Activated CD4-positive, CD25-positive, alpha-beta regulatory T cell treated with anti-CD3 and anti-CD28 coated beads, Interleukin-2, amount 50 U/mL, for 16 hours (primary cell): ENCODE data around the gene LKAAEAR1.
"Not testable (repeated sequence)": the region's sequence is repeated elsewhere in the genome, so short reads cannot be mapped to it uniquely, and the experiment has no call there.

Source experiments
- DNase-seq: peaks from one replicate; pipeline ENCODE4 v3.0.0-alpha.2; 2020; ENCODE audit warnings: low read depth, low spot score

The LKAAEAR1 gene, protein sequence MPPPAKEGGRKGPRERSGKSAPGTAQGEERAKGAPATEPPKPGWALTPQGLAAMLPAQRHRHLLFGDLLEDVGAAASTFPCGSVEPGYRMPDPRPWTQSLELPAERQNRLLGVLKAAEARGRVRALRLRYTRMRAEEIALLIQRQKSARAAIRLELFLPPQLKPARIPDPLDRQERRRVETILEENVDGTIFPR

GRCh38 chr20:64083804-64084684, at the start of gene LKAAEAR1:
Gene LKAAEAR1, minus strand, starts transcription at chr20:64084398. Its CDS starts 179 bp downstream, at chr20:64084219.
- DNase-seq: no peak

DNA sequence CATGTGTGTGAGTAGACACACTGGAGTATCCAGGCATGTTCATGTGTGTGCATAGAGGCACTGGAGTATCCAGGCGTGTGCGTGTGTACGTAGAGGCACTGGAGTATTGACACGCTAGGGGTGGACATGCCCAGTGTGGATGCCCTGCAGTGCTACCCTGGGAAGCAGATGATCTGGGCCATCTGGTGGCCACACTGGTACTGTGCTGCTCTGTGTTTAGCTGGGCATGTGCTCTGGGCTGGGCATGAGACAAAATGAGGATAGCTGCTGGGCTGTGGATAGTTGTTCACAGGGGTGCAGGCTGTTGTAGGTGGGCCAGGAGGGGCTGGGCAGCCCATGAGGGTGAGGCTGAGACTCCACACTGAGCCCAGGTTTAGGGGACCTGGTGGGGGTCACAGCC, 47.2 kb upstream of the LKAAEAR1 start:
- no peak for DNase-seq

GRCh38 chr20:64130876-64131275, 46.7 kb upstream of the LKAAEAR1 start:
- no peak for DNase-seq

DNA sequence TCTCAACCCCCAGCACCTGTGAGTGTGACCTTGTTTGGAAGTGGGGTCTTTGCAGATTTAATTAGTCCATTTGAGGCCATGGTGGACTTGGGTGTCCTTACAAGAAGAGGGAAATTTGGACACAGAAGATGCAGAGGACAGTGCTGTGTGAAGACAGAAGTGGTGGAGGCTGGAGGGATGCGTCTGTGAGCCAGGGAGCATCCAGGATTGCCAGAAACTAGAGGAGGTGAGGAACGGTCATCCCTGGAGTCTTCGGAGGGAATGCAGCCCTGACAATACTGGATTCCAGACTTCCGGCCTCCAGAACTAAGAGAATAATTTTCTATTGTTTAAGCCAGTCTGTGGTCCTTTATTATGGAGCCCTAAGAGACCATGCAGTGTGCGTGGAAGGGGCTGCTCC, 46.1 kb upstream of the LKAAEAR1 start:
- DNase-seq: no peak

GRCh38 chr20:64129146-64129782, 45.1 kb upstream of the LKAAEAR1 start:
- no peak for DNase-seq

DNA sequence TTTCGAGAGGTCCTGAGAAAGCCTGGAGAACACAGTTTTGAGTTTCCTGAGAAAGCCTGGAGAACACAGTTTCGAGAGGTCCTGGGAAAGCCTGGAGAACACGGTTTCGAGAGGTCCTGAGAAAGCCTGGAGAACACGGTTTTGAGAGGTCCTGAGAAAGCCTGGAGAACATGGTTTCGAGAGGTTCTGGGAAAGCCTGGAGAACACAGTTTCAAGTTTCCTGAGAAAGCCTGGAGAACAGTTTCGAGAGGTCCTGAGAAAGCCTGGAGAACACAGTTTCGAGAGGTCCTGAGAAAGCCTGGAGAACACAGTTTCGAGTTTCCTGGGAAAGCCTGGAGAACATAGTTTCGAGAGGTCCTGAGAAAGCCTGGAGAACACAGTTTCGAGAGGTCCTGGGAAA, 39.3 kb upstream of the LKAAEAR1 start:
- not testable (repeated sequence) for DNase-seq

GRCh38 chr20:64122927-64123326, 38.7 kb upstream of the LKAAEAR1 start:
- DNase-seq: not testable (repeated sequence)

DNA sequence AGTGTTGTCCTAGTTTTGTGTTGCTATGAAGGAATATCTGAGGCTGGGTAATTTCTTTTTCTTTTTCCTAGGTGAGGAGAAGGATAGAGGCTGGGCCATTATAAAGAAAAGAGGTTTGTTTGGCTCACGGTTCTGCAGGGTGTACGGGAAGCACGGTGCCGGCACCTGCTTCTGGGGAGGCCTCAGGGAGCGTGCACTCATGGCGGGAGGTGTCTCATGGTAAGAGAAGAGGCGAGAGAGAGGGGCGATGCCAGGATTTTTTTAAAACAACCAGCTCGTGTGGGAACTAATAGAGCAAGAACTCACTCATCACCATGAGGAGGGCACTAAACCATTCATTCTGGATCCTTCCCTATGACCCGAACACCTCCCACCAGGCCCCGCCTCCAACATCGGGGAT, 37.4 kb upstream of the LKAAEAR1 start:
- no peak for DNase-seq

DNA sequence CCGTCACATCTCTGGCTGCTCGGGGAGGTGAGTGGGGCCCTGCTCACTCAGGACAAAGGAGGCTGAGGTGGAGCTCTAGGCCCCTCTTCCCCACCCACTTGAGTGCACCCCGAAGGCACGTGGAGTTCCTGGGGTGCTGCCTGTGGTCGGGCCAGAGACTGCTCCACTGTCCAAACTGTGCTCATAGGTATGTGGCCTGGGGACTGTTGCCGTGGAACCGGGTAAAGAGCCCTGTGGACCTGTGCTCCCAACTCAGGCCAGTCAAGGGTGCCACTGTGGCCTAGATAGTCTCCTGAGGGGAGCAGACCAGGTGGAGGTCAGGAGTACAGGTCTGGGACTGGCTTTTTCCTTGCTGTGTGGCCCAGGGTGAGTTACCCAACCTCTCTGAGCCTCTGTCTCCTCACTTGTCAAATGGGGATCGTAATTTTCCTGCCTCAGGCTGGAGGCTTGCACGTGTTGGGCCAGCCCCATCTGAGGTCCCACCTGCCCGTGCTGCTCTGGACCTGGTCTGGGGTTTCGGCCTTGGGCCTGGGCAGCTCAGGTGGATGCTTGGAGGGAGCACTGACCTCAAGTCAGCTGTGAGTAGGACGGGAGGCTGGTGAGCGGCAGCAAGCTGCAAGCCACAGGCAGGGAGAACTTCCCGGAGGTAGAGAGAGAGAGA, 35.6 kb upstream of the LKAAEAR1 start:
- no peak for DNase-seq

DNA sequence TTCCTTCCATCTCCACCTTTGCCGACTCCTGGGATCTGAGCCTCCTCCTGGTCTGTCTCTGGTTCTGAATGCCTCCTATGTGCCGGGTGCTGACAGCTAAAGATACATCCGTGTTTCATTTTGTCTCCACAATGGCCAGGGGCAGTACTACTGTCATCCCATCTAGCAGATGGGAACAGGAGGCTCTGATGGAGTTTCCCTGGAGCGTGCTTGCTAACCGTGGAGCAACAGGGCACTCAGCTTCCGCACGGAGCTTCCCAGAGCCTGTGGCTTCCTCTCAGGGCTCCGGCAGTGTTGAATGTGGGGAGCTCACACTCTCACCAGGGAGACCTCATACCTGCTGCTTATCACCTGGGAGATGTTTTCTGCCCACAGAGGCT, 35.1 kb upstream of the LKAAEAR1 start:
- DNase-seq: no peak

GRCh38 chr20:64117432-64117777, 33.2 kb upstream of the LKAAEAR1 start:
- not testable (repeated sequence) for DNase-seq

DNA sequence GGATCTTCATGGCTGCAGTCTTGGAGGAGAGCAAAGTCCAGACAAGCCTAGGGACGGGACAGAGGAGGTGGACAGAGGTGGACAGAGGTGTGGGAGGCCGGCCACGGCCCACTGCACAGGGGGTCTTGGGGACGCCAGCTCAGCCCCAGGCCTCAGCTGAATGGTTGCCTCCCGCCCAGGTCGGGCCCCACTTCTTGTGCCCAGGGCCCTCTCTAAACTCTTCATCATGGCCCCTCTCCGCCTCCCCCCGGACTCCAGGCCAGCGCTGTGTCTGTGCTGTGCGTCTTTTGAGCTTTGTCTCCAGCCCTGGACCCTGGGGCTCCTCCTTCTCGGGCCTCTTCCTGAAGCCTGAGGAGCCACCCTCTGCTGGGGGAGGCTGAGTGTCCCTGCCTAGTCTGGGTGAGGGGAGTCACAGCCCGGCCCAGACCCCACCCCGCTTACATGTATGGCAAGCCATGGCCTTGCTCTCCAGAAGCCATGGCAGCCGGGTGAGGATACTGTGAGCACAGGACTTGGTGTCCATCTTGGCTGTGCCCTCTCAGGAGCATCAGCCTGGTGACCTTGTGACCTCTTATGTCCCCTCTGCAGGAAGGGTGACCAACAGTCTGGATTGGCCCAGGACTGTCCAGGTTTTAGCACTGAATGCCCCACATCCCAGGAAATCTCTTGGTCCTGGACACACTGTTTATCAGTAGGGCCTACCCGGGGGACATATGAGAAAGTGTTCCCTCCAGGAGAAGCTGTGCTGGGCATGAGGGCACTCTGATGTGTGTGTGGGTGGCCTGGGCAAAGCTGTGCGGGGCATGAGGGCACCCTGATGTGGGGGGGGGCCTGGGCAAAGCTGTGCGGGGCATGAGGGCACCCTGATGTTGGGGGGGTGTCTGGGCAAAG, 32.6 kb upstream of the LKAAEAR1 start:
- DNase-seq: no peak

- no peak for DNase-seq
Observed at GRCh38 chr20:64116016-64116415, 31.8 kb upstream of the LKAAEAR1 start.

DNA sequence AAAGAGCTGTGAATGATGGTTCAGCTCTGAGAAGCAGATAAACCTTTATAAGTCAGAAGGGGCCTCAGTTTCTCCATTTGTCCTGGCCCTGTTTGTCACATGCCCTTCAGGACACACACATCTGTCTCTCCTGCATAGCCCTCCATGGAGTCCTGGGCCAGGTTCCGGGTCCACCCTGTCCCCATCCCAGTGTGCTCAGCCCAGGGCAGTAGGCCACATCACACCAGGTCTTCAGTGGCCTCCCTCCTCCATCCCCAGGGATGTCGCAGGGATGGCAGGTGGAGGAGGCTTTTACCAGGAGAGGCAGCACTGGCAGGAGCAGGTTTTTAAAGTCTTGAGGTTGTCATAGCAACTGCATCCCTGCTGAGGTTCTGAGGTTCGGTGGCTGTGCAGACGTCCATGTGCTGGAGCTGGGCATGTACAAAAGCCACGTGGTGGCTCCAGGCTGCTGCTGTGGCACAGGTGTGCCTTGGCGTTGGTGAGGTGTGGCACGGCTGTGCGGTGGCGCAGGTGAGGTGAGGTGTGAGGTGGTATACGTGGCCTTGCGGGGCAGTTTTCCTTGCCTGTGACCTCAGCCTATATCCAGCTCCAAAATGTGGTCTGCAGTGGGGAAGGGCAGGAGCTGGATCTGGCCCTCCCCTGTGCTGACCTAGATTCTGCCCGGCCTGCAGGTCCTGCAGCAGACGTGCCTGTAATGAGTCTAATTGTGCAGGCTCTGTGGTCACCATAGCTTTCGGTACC, 31.1 kb upstream of the LKAAEAR1 start:
- DNase-seq: no peak

GRCh38 chr20:64114356-64114971, 30.3 kb upstream of the LKAAEAR1 start:
- DNase-seq: no peak

DNA sequence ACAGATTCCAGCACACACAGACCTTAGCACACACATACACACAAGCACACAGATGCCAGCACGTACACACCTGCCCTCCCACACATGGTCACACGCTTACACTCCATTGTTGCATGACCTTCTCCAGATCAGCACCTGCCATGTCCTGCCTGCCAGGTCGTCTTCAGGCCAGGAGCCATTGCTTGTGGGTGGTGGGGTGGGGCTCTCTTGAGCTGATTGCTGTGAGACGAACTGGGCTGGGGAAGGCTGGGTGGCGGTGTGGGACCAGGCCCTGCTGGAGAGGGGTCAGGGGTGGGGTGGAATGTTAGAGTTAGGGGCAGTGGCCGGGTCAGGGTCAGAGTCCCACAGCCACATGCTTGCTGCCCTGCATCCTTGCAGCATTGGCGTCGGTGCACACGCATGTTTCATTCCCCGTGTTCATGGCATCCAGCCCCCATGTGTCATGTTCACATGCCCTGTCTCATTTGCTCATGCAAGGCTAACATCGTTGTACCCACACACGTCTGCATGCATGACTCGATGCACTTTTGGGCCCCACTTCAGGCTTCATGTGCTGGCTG, 29.7 kb upstream of the LKAAEAR1 start:
- no peak for DNase-seq

GRCh38 chr20:64113444-64113775, 29.2 kb upstream of the LKAAEAR1 start:
- DNase-seq: no peak

DNA sequence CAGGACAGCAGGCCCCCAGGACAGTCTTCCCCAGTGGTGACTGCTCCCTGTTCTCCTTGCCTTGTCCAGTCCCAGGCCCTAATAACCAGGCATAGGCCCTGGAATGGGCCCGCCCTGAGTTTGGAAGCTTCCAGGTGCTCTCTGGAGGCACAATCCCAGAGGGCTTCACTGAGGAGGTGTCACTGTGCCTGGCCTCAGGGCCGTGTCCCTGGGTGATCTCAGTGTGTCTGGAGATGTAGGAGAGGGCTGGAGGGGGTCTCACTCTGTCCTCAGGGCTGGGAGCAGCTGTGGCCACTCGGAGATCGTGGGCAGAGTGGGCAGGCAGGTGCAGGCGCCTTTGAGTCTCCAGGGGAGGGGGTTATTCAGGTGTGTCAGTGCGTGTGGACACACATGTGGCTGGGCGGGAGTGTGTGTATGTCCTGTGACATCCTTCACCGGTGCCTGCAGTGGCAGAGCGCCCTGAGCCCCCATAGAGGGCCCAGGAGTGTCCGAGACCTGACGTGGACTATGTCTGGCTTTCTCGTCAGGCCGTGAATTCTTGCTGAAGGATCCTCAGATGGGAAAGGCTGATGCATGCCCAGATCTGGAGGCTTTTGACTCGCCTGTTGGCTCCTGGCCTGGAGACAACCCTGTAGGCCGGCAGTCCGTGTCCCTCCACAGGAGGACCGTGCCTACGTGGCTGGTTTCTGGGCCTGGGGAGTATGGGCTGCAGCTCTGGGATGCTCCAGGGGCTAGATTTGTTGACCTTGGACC, 28.7 kb upstream of the LKAAEAR1 start:
- no peak for DNase-seq
